Upper lobe of left lung (tissue), 6 donors: ENCODE results near the gene CARHSP1. TPM values are rescaled to one million over a fixed set of nuclear protein-coding genes. Genes with fewer than 3 reads are reported as not detected.
"Not testable (repeated sequence)": the region's sequence is repeated elsewhere in the genome, so short reads cannot be mapped to it uniquely, and the experiment has no call there.

ENCODE experiments used
- ATAC-seq, 2 donors: fragments of 200-7000 bp; cut with Tn5 transposase; one replicate each; pipeline ENCODE4 v1.9.1; 2022; ENCODE audit warnings: mild to moderate bottlenecking in 2 of 2, moderate library complexity in 2 of 2; ENCODE audit not compliant: low FRiP score in 2 of 2
- DNase-seq, 2 donors: peaks; one replicate each; pipeline ENCODE4 v3.0.0-alpha.2; 2019 to 2020
- H3K27ac ChIP-seq, 4 donors: fragments of 200-600 bp; sonication (generic); one replicate each; pipeline ENCODE4 v1.5.1; 2016 to 2019
- H3K27me3 ChIP-seq, 4 donors: fragments of 200-600 bp; sonication (generic); one replicate each; pipeline ENCODE4 v1.5.1; 2017 to 2019
- H3K36me3 ChIP-seq, 4 donors: fragments of 200-600 bp; sonication (generic); one replicate each; pipeline ENCODE4 v1.5.1; 2016 to 2019
- H3K4me1 ChIP-seq, 4 donors: fragments of 200-600 bp; sonication (generic); one replicate each; pipeline ENCODE4 v1.5.1; 2018 to 2019
- H3K4me3 ChIP-seq, 4 donors: fragments of 200-600 bp; sonication (generic); one replicate each; pipeline ENCODE4 v1.5.1; 2017 to 2019; ENCODE audit warnings: mild to moderate bottlenecking in 2 of 4, moderate library complexity in 1 of 4
- H3K9me3 ChIP-seq, 4 donors: fragments of 200-600 bp; sonication (generic); one replicate each; pipeline ENCODE4 v1.5.1; 2018 to 2019
- CTCF ChIP-seq, 6 experiments: fragments of 450-650 bp in 4 of 6; fragments of 200-600 bp in 2 of 6; sonication (generic) in 2 of 6; IDR thresholded peaks; one replicate each; pipeline ENCODE4 v1.5.1; 2016 to 2019; ENCODE audit warnings: antibody characterized with exemption in 6 of 6
- EP300 ChIP-seq, 4 donors: sonication (generic); formaldehyde crosslinking; IDR thresholded peaks; one replicate each; pipeline ENCODE4 v1.5.1; 2017; ENCODE audit warnings: antibody characterized with exemption in 4 of 4, control low read depth in 2 of 4
- POLR2A ChIP-seq, 4 donors: fragments of 450-650 bp; IDR thresholded peaks; one replicate each; pipeline ENCODE4 v1.5.1; 2016 to 2017; ENCODE audit warnings: antibody characterized with exemption in 4 of 4, mild to moderate bottlenecking in 2 of 4
- POLR2AphosphoS5 ChIP-seq, 2 donors: sonication (generic); formaldehyde crosslinking; IDR thresholded peaks; one replicate each; pipeline ENCODE4 v1.5.1; 2017; ENCODE audit warnings: antibody characterized with exemption in 2 of 2
- WGBS, 2 donors: methylation state at CpG; one replicate each; pipeline ENCODE4 v1.1.5; 2017 to 2018; 5-methylcytosine and 5-hydroxymethylcytosine counted together
- total RNA-seq, 6 donors: library from RNA; depleted of rRNA in 4 of 6; stranded (reverse); fragments of >200 nt in 4 of 6; gene quantifications; one replicate each; pipeline versions ENCODE4 v1.1.0 to v1.2.1, GENCODE V29; 2016 to 2021
- donor health status: DM: no; HTN: no; CAD: no; lungs with moderate emphysema.
- donor health status: DM: no; HTN: yes; CAD: no; lungs with severe emphysema.

CARHSP1 gene
- total RNA-seq, 6 donors from 2014 or later, result 33.5 to 102 (median 75.3) TPM

GRCh38 chr16:8882041-8882617, 13.3 kb upstream of the CARHSP1 start, which contains the start of gene LITAFD:
TSS of gene LITAFD (plus strand) at chr16:8882351. CDS start at chr16:8884356, 2,005 bp downstream.
- no peak within 1 kb of the TSS for H3K27ac ChIP-seq
- DNase-seq, result no peak
- no peaks in the 10 kb centered on the region for H3K36me3 ChIP-seq
- H3K9me3 ChIP-seq, result no peaks in the 10 kb centered on the region
- H3K27me3 ChIP-seq, result no peaks in the 10 kb centered on the region
- 62 to 73% methylated on average over 7 to 10 of the region's 10 CpGs for WGBS, 2 donors
- no peak within 1 kb of the TSS for H3K4me3 ChIP-seq
- peaks cover 10 to 19% (median 18%) of the 10 kb centered on the region in 4 donors for H3K4me1 ChIP-seq
- ATAC-seq, result no peak
- no peak for TF ChIP-seq POLR2AphosphoS5 (IDR thresholded peaks at IDR 0.05)
- TF ChIP-seq EP300 (IDR thresholded peaks at IDR 0.05), result no peak
- TF ChIP-seq CTCF (IDR thresholded peaks at IDR 0.05), result no peak
- no peak for TF ChIP-seq POLR2A (IDR thresholded peaks at IDR 0.05)

DNA sequence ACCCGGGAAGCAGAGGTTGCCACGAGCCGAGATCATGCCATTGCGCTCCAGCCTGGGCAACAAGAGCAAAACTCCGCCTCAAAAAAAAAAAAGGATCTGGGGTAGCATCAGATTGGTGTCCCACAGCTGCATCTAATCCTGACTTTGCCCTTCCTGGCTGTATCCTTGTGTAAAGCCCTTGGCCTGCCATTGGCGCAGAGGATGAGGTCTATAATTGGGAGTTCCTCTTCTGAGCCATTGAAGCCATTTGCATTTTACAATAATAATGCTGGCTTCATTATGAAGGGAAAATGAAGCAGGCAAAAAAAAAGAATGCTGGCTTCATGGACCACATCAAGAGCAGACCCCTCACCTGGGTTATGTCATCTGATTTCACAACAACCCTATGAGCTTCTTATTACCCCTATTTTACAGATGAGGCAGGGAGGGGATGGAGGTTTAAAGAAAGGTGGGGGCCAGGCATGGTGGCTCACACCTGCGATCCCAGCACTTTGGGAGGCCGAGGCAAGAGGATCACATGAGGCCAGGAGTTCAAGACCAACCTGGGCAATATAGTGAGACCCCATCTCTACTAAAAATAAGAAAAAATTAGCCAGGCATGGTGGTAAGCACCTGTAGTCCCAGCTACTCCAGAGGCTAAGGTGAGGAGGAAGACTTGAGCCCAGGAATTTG, 12.2 kb upstream of the CARHSP1 start:
- no peaks in the 10 kb centered on the region for H3K9me3 ChIP-seq
- DNase-seq (no peak), ATAC-seq (no peak)
- H3K36me3 ChIP-seq, result no peaks in the 10 kb centered on the region
- no peak overlapping the region for H3K27ac ChIP-seq
- 86 to 88% methylated on average over 6 to 8 of the region's 8 CpGs for WGBS, 2 donors
- no peak overlapping the region for H3K4me3 ChIP-seq
- TF ChIP-seq EP300 (IDR thresholded peaks at IDR 0.05), result no peak
- peaks cover 4 to 15% (median 13%) of the 10 kb centered on the region in 4 donors for H3K4me1 ChIP-seq
- no peaks in the 10 kb centered on the region for H3K27me3 ChIP-seq

DNA sequence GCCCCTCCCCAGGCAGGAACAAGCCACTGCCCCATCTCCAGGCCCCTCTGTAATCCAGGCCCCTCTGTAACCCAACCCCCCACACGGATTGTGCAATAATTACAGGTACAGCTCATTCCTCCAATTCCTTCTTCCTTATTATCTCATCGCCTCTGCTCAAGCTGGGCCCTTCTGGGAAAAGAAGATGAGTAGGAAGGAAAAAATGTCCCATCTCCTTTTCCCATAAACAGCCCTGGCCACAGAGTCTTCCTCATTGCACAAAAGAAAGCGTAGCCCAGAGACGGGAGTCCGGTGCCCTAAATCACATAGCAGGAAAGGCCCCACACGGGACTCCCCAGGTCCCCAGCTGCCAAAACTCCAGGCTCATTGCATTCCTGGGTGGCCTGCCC, 9.7 kb upstream of the CARHSP1 start:
- H3K9me3 ChIP-seq, result no peaks in the 10 kb centered on the region
- peaks cover 4 to 11% (median 7%) of the 10 kb centered on the region in 4 donors for H3K4me1 ChIP-seq
- no peak for DNase-seq
- WGBS, 2 donors, result 49 to 78% methylated on average over 4 to 6 of the region's 6 CpGs
- H3K27me3 ChIP-seq, result no peaks in the 10 kb centered on the region
- ATAC-seq, result peak in 1 of 2 donors; percentile 66
- no peaks in the 10 kb centered on the region for H3K36me3 ChIP-seq
- TF ChIP-seq POLR2A (IDR thresholded peaks at IDR 0.05) (no peak), EP300 (IDR thresholded peaks at IDR 0.05) (no peak), POLR2AphosphoS5 (IDR thresholded peaks at IDR 0.05) (no peak), CTCF (IDR thresholded peaks at IDR 0.05) (no peak)
- H3K27ac ChIP-seq, result no peak overlapping the region
- no peak overlapping the region for H3K4me3 ChIP-seq

DNA sequence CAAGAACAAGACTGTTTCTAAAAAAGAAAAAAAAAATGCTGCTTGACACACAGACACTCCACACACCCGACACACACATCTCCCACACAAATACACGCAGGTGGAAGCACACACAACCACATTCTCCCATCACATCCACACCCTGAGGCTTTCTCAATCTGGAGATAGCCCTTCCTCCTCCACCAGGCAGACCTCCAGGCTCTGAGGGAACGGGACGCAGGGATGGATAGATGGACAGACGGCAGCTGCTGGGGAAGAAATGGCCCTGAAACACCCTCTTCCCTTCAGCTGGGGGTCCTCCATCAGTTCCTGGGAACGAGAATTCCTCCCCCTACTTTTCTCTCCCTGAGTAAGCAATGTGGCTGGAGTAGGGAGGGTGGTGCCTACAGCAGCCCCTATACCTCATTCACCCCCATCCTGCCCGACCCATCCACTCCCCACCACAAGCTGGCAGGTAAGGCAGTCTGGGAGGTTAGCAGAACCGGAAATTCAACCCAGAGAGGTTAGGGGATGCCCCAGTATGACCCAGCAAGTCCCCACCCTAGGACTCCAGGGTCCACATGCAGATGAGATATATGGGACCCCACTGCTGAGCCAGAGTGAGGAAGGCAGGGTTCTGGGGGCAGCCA, 9.2 kb upstream of the CARHSP1 start:
- Histone ChIP-seq H3K4me3 (no peak overlapping the region), H3K27me3 (no peaks in the 10 kb centered on the region), H3K36me3 (no peaks in the 10 kb centered on the region), H3K4me1 (peaks cover 4 to 11% (median 7%) of the 10 kb centered on the region in 4 donors), H3K9me3 (no peaks in the 10 kb centered on the region), H3K27ac (no peak overlapping the region)
- TF ChIP-seq POLR2A (IDR thresholded peaks at IDR 0.05), result no peak
- TF ChIP-seq EP300 (IDR thresholded peaks at IDR 0.05), result no peak
- no peak for TF ChIP-seq POLR2AphosphoS5 (IDR thresholded peaks at IDR 0.05)
- no peak for TF ChIP-seq CTCF (IDR thresholded peaks at IDR 0.05)
- DNase-seq (no peak), ATAC-seq (no peak)
- WGBS, 2 donors, result 63 to 80% methylated on average over 7 to 8 of the region's 8 CpGs

DNA sequence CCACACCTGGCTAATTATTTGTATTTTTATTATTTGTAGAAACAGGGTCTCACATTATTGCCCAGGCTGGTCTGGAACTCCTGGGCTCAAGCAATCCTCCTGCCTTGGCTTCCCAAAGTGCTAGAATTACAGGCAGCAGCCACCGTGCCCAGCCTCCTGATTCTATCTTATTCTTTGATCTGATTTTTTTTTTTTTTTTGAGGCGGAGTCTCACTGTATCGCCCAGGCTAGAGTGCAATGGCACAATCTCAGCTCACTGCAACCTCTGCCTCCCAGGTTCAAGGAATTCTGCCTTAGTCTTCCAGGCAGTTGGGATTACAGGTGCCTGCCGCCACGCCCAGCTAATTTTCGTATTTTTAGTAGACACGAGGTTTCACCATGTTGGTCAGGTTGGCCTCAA, 6.5 kb upstream of the CARHSP1 start:
- H3K4me3 ChIP-seq, H3K27me3 ChIP-seq, DNase-seq, H3K36me3 ChIP-seq, H3K9me3 ChIP-seq, ATAC-seq, H3K27ac ChIP-seq: not testable (repeated sequence)
- 69 to 72% methylated on average over 7 of the region's 7 CpGs for WGBS, 2 donors
- peaks cover 4 to 19% (median 15%) of the 10 kb centered on the region in 4 donors for H3K4me1 ChIP-seq
